Progenitor cell of endocrine pancreas (in vitro differentiated cells): ENCODE measurements around the gene CBR3. TPM values are rescaled to one million over a fixed set of nuclear protein-coding genes. Genes with fewer than 3 reads are reported as not detected.

Source experiments
- DNase-seq: peaks from one replicate; pipeline ENCODE4 v3.0.0; 2021; ENCODE audit warnings: low spot score; ENCODE audit not compliant: unreplicated experiment
- H3K27ac Mint-ChIP-seq: 2 replicates; pipeline ENCODE4 v1.8.0; 2021; ENCODE audit warnings: mild to moderate bottlenecking, moderate library complexity, mixed read lengths
- H3K27me3 Mint-ChIP-seq: 2 replicates; pipeline ENCODE4 v1.8.0; 2021; ENCODE audit warnings: mixed read lengths
- H3K36me3 Mint-ChIP-seq: 2 replicates; pipeline ENCODE4 v1.8.0; 2022; ENCODE audit warnings: mixed read lengths; ENCODE audit not compliant: insufficient read depth
- H3K4me1 Mint-ChIP-seq: 2 replicates; pipeline ENCODE4 v1.8.0; 2021; ENCODE audit warnings: low read depth, mixed read lengths
- H3K4me3 Mint-ChIP-seq: 2 replicates; pipeline ENCODE4 v1.8.0; 2021; ENCODE audit warnings: low read depth, mild to moderate bottlenecking, moderate library complexity, mixed read lengths
- H3K9me3 Mint-ChIP-seq: 2 replicates; pipeline ENCODE4 v1.8.0; 2021; ENCODE audit warnings: low read depth, mixed read lengths
- total RNA-seq: library from RNA; stranded (reverse); gene quantifications from 2 replicates; pipeline ENCODE4 v1.2.1, GENCODE V29; 2021
- TF ChIP-seq, protein P1 (sequence below): fragments of 200-600 bp; sonication (generic); IDR thresholded peaks from one replicate; pipeline ENCODE4 v1.5.0; 2021; ENCODE audit warnings: antibody characterized with exemption, mild to moderate bottlenecking; ENCODE audit not compliant: unreplicated experiment

CBR3 gene
- total RNA-seq, 1 donor from 2014 or later = not detected

DNA sequence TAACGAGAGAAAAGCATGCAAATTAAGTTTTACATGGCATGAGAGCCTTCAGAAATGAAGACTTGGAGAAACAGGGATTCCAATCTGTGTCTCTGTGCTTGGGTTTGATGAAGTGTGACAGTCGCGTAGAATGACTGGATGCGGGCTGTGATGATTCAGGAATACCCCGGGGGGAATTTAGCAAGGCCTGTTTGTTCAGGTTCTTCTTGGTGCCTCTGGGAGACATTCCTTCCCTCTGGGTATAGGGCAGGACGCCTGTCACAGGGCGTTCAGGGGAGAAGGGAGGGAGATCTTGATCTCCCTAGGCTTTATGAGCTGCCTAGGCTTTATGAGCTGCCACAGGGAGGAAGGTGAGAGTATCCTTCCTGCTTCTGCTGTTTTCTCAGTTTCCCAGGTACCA is 58.3 kb downstream of the CBR3 start:
- TF ChIP-seq, protein P1, sequence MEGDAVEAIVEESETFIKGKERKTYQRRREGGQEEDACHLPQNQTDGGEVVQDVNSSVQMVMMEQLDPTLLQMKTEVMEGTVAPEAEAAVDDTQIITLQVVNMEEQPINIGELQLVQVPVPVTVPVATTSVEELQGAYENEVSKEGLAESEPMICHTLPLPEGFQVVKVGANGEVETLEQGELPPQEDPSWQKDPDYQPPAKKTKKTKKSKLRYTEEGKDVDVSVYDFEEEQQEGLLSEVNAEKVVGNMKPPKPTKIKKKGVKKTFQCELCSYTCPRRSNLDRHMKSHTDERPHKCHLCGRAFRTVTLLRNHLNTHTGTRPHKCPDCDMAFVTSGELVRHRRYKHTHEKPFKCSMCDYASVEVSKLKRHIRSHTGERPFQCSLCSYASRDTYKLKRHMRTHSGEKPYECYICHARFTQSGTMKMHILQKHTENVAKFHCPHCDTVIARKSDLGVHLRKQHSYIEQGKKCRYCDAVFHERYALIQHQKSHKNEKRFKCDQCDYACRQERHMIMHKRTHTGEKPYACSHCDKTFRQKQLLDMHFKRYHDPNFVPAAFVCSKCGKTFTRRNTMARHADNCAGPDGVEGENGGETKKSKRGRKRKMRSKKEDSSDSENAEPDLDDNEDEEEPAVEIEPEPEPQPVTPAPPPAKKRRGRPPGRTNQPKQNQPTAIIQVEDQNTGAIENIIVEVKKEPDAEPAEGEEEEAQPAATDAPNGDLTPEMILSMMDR = no peak
- peaks cover 8% of the 10 kb centered on the region for H3K36me3 Mint-ChIP-seq
- no peaks in the 10 kb centered on the region for H3K27me3 Mint-ChIP-seq
- peaks cover 27% of the 10 kb centered on the region for H3K4me1 Mint-ChIP-seq
- no peak overlapping the region for H3K4me3 Mint-ChIP-seq
- DNase-seq = no peak
- no peaks in the 10 kb centered on the region for H3K9me3 Mint-ChIP-seq
- no peak overlapping the region for H3K27ac Mint-ChIP-seq

DNA sequence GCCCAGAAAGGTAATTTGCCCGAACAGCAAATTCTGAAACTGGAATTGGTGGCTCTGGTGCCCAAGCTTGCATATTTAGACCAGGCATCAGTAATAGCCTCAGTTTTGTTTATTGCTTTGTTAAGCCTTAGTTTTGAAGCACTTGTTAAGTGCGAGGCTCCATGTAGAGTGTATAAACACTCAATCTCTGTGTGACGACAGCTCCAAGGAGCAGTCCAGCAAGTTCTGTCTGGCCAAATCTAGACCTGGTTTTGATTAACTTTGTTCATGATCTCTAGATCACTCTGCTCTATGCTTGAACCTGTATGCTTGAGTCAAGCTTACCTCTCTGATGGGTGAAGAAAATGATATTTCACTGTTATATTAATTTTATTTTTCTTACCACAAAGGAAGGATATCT is 59.1 kb downstream of the CBR3 start:
- Mint-ChIP-seq H3K4me1 (peaks cover 26% of the 10 kb centered on the region), H3K36me3 (peaks cover 9% of the 10 kb centered on the region), H3K27ac (no peak overlapping the region), H3K4me3 (no peak overlapping the region), H3K9me3 (no peaks in the 10 kb centered on the region), H3K27me3 (no peaks in the 10 kb centered on the region)
- TF ChIP-seq, protein P1 = no peak
- no peak for DNase-seq

DNA sequence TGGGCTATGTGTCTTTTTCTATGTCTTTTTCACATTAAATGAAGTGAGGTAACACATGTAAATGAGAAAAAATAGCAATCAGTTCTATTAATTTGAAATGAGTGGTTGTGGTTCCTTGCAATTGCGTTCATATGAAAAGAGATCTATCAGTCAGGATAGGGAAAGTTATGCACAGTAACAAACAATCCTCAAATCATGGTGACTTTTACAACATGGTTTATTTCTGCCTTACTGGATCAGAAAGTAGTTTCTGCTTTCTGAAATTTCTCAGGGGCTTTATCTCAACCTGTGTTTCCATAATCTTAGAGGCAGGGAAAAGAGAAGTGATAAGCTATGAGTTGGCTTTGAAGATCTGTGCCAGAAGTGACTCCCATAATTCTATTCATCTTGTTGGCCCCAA is 60.7 kb downstream of the CBR3 start:
- H3K4me3 Mint-ChIP-seq = no peak overlapping the region
- H3K36me3 Mint-ChIP-seq = peaks cover 13% of the 10 kb centered on the region
- H3K4me1 Mint-ChIP-seq = peaks cover 30% of the 10 kb centered on the region
- H3K27me3 Mint-ChIP-seq = no peaks in the 10 kb centered on the region
- no peaks in the 10 kb centered on the region for H3K9me3 Mint-ChIP-seq
- no peak for DNase-seq
- TF ChIP-seq, protein P1 = no peak
- no peak overlapping the region for H3K27ac Mint-ChIP-seq

Other genes starting within 250 kb of the CBR3 start
- gene SETD4, start 74.6 kb upstream of the CBR3 start, total RNA-seq = 45.8 and 45.9 TPM in 2 replicates
- gene CBR1, start 65.1 kb upstream of the CBR3 start, total RNA-seq = 13.2 and 13.5 TPM in 2 replicates
- 47.7 and 57.4 TPM in 2 replicates for gene DOP1B, start 21.7 kb downstream of the CBR3 start, total RNA-seq
- gene MORC3, start 185.1 kb downstream of the CBR3 start, total RNA-seq = 32.2 and 33.7 TPM in 2 replicates